ENCODE results near the gene DLX2. TPM values are rescaled to one million over a fixed set of nuclear protein-coding genes. Genes with fewer than 3 reads are reported as not detected.

DLX2 gene
- total RNA-seq, 2 experiments from 2014 or later = not detected

DNA sequence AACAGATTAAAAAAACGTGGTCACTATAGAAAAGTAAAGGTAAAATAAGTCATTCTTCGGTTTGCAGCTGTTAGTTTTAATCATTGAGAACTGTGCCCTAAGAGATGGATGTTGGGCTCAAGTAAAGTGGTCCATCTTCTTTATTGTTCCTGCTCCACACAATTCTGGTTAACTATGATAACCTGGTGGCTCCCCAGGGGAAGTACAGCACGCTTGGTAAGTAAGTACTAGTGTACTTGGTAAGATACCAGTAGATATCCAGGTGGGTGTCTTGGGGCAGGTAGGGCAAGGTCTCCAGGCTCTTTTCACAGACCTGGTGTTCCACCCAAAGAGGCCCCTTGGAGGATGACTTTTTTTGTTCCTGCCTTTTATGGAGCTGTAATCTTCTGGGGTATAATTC lies 31.6 kb upstream of the DLX2 start:
- Mint-ChIP-seq H3K27me3 (peaks cover 11% of the 10 kb centered on the region), H3K36me3 (ENCODE audit: low read depth) (no peaks in the 10 kb centered on the region), H3K27ac (no peak overlapping the region), H3K9me3 (peaks cover 4% of the 10 kb centered on the region), H3K4me1 (ENCODE audit: low read depth) (no peaks in the 10 kb centered on the region), H3K4me3 (no peak overlapping the region)
- ChIA-PET POLR2A (no interaction called here), CTCF (no interaction called here)
- ATAC-seq (ENCODE audit: poor library complexity) = no peak
- TF ChIP-seq, protein P1, sequence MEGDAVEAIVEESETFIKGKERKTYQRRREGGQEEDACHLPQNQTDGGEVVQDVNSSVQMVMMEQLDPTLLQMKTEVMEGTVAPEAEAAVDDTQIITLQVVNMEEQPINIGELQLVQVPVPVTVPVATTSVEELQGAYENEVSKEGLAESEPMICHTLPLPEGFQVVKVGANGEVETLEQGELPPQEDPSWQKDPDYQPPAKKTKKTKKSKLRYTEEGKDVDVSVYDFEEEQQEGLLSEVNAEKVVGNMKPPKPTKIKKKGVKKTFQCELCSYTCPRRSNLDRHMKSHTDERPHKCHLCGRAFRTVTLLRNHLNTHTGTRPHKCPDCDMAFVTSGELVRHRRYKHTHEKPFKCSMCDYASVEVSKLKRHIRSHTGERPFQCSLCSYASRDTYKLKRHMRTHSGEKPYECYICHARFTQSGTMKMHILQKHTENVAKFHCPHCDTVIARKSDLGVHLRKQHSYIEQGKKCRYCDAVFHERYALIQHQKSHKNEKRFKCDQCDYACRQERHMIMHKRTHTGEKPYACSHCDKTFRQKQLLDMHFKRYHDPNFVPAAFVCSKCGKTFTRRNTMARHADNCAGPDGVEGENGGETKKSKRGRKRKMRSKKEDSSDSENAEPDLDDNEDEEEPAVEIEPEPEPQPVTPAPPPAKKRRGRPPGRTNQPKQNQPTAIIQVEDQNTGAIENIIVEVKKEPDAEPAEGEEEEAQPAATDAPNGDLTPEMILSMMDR (IDR thresholded peaks at IDR 0.05) = no peak
- H3K27ac ChIP-seq (ENCODE audit: low read depth in 1 of 2, low read length in 2 of 2) = no peak overlapping the region
- H3K4me3 ChIP-seq (ENCODE audit: low read length) = no peak overlapping the region
- peaks cover 0 to 2% of the 10 kb centered on the region in 2 experiments for H3K27me3 ChIP-seq (ENCODE audit: control insufficient read depth in 1 of 2, insufficient read depth in 2 of 2, low read length in 2 of 2)
- no peaks in the 10 kb centered on the region for H3K9me3 ChIP-seq (ENCODE audit: control insufficient read depth in 1 of 2, insufficient read depth in 1 of 2, low read length in 2 of 2)
- no peaks in the 10 kb centered on the region for H3K36me3 ChIP-seq (ENCODE audit: insufficient read depth, low read length)
- intact Hi-C loops (cut with DNase I, micrococcal nuclease) = no loop called here
- no peak for DNase-seq
- H3K4me1 ChIP-seq (ENCODE audit: insufficient read depth, low read length) = no peaks in the 10 kb centered on the region

DNA sequence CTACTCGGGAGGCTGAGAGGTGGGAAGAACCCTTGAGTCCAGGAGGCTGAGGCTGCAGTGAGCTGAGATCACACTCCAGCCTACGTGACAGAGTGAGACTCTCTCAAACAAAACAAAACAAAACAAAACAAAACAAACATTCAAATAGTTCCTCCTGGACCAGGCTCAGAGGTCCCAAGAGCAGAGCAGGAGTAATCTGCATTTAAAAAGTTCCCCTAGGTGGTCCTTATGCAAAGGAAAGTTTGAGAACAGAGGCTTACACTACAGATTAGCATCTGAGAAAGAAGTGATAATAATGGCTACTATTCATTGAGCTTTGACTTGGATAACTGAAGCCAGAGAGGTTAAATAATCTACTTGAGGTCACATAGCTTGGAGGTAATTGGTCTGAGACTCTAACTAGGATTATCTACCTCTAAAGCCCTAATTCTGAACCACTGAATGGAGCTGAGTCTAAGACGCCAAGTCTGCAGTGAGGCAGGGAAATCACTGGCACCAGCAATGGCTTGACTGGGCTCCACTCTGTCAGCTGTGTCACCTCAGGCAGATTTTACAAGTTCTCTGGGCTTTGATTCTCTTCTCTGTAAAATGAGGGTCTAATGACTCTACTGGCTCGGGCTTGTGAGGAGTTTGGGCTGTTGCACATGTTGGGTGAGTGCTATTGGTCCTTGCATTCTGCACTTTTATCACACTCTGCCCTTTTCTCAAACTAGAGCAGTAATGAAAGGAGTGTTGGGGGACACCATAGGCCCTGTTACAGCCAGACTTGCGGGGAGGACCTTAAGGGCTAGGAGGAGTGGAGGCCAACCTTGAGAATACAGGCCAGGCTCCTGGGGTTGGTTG lies 29.2 kb upstream of the DLX2 start:
- POLR2A ChIA-PET = no interaction called here
- Histone ChIP-seq H3K4me1 (ENCODE audit: insufficient read depth, low read length) (no peaks in the 10 kb centered on the region), H3K27me3 (ENCODE audit: control insufficient read depth in 1 of 2, insufficient read depth in 2 of 2, low read length in 2 of 2) (peaks cover 0 to 2% of the 10 kb centered on the region in 2 experiments), H3K9me3 (ENCODE audit: control insufficient read depth in 1 of 2, insufficient read depth in 1 of 2, low read length in 2 of 2) (no peaks in the 10 kb centered on the region), H3K27ac (ENCODE audit: low read depth in 1 of 2, low read length in 2 of 2) (no peak overlapping the region), H3K36me3 (ENCODE audit: insufficient read depth, low read length) (no peaks in the 10 kb centered on the region), H3K4me3 (ENCODE audit: low read length) (no peak overlapping the region)
- no peak overlapping the region for H3K4me3 Mint-ChIP-seq
- H3K4me1 Mint-ChIP-seq (ENCODE audit: low read depth) = no peaks in the 10 kb centered on the region
- CTCF ChIA-PET = no interaction called here
- peaks cover 4% of the 10 kb centered on the region for H3K9me3 Mint-ChIP-seq
- no peak overlapping the region for H3K27ac Mint-ChIP-seq
- TF ChIP-seq, protein P1 (IDR thresholded peaks at IDR 0.05) = no peak
- no peak for DNase-seq
- ATAC-seq (ENCODE audit: poor library complexity) = no peak
- H3K27me3 Mint-ChIP-seq = peaks cover 1% of the 10 kb centered on the region
- intact Hi-C loops (cut with DNase I, micrococcal nuclease) = no loop called here
- H3K36me3 Mint-ChIP-seq (ENCODE audit: low read depth) = no peaks in the 10 kb centered on the region

DNA sequence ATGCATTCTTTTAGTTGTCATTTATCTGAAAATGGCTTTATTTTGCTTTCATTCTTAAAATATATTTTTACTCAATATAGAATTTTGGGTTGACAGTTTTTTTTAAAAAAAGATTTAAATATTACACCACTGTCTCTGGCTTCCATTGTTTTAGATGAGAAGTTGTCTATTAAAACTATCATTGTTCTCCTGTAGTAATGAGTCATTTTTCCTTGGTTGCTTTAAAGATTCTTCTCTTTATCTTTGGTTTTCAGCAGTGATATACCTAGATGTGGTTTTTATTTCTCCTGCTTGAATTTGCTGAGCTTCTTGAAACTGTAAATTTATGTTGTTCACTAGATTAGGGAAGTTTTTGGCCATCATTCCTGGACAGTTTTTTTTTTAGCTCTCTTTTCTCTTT lies 26.7 kb upstream of the DLX2 start:
- Histone ChIP-seq H3K27me3 (ENCODE audit: control insufficient read depth in 1 of 2, insufficient read depth in 2 of 2, low read length in 2 of 2) (peaks cover 0 to 2% of the 10 kb centered on the region in 2 experiments), H3K4me1 (ENCODE audit: insufficient read depth, low read length) (no peaks in the 10 kb centered on the region), H3K36me3 (ENCODE audit: insufficient read depth, low read length) (no peaks in the 10 kb centered on the region), H3K27ac (ENCODE audit: low read depth in 1 of 2, low read length in 2 of 2) (no peak overlapping the region), H3K9me3 (ENCODE audit: control insufficient read depth in 1 of 2, insufficient read depth in 1 of 2, low read length in 2 of 2) (no peaks in the 10 kb centered on the region), H3K4me3 (ENCODE audit: low read length) (no peak overlapping the region)
- TF ChIP-seq, protein P1 (IDR thresholded peaks at IDR 0.05) = no peak
- ChIA-PET CTCF (interaction anchor here (0.7 to 1.1 kb wide), 3 partner anchors 15 to 336 kb away, joined by 3 read pairs; no protein-coding TSS in a partner anchor), POLR2A (no interaction called here)
- intact Hi-C loops (cut with DNase I, micrococcal nuclease) = loop anchor here in 1 of 2 experiments (5.0 kb wide), 1 partner anchor 427 kb away; no protein-coding TSS in a partner anchor
- Mint-ChIP-seq H3K4me1 (ENCODE audit: low read depth) (no peaks in the 10 kb centered on the region), H3K36me3 (ENCODE audit: low read depth) (no peaks in the 10 kb centered on the region), H3K27ac (no peak overlapping the region), H3K9me3 (peaks cover 4% of the 10 kb centered on the region), H3K4me3 (no peak overlapping the region), H3K27me3 (no peaks in the 10 kb centered on the region)
- DNase-seq (no peak), ATAC-seq (ENCODE audit: poor library complexity) (no peak)
